PC-9 (cell line): Measurements from ENCODE around the gene PRKCB. TPM values are rescaled to one million over a fixed set of nuclear protein-coding genes. Genes with fewer than 3 reads are reported as not detected.

Source experiments
- BruUV-seq: library from RNA; stranded (reverse); fragments of 400-500 nt; replicated peaks from 2 replicates; lab custom pipeline; 2021; lab: Mats Ljungman, UMichigan
- CTCF ChIA-PET: fragments of 300-600 bp; sonication (Branson Sonifier 250); formaldehyde crosslinking; loops from one replicate; lab custom pipeline; 2022; ENCODE audit warnings: antibody characterized with exemption; lab: Charles Lee
- POLR2A ChIA-PET: fragments of 300-600 bp; sonication (Branson Sonifier 250); formaldehyde crosslinking; loops from one replicate; lab custom pipeline; 2022; ENCODE audit warnings: antibody characterized with exemption; ENCODE audit not compliant: unreplicated experiment; lab: Charles Lee
- DNase-seq, 2 experiments: peaks; one replicate each; pipeline versions ENCODE4 v3.0.0 to v3.0.0-alpha.2; 2015 to 2022; ENCODE audit warnings: mixed read lengths in 1 of 2
- H2AFZ ChIP-seq: fragments of 200-600 bp; sonication (generic); 2 replicates; pipeline ENCODE4 v1.8.1; 2017; ENCODE audit warnings: antibody characterized with exemption
- H3F3A ChIP-seq: fragments of 200-600 bp; sonication (generic); 2 replicates; pipeline ENCODE4 v1.8.1; 2017; ENCODE audit warnings: antibody characterized with exemption, mild to moderate bottlenecking, low read depth; ENCODE audit not compliant: insufficient read depth
- H3K27ac ChIP-seq: fragments of 200-600 bp; sonication (generic); 2 replicates; pipeline ENCODE4 v1.6.1; 2016; ENCODE audit warnings: mixed run types
- H3K27me3 ChIP-seq: fragments of 200-600 bp; sonication (generic); 2 replicates; pipeline ENCODE4 v1.6.1; 2016; ENCODE audit warnings: low read depth, mixed run types; ENCODE audit not compliant: insufficient read depth
- H3K36me3 ChIP-seq: fragments of 200-600 bp; sonication (generic); 2 replicates; pipeline ENCODE4 v1.6.1; 2016; ENCODE audit warnings: low read depth, mixed run types
- H3K4me1 ChIP-seq: fragments of 200-600 bp; sonication (generic); replicated peaks from 2 replicates; pipeline ENCODE4 v1.6.1; 2016; ENCODE audit warnings: mixed run types; ENCODE audit not compliant: insufficient read depth
- H3K4me2 ChIP-seq: fragments of 200-600 bp; sonication (generic); 2 replicates; pipeline ENCODE4 v1.6.1; 2017; ENCODE audit warnings: mixed run types
- H3K4me3 ChIP-seq: fragments of 200-600 bp; sonication (generic); 2 replicates; pipeline ENCODE4 v1.6.1; 2016; ENCODE audit warnings: mixed run types
- H3K79me2 ChIP-seq: fragments of 200-600 bp; sonication (generic); 2 replicates; pipeline ENCODE4 v1.6.1; 2017; ENCODE audit warnings: low read depth, mixed run types
- H3K9me2 ChIP-seq: fragments of 200-600 bp; sonication (generic); 2 replicates; pipeline ENCODE4 v1.8.1; 2017; ENCODE audit warnings: mild to moderate bottlenecking; ENCODE audit not compliant: insufficient read depth
- H3K9me3 ChIP-seq: fragments of 200-600 bp; sonication (generic); 2 replicates; pipeline ENCODE4 v1.8.1; 2016; ENCODE audit warnings: low read depth; ENCODE audit not compliant: insufficient read depth
- H4K20me1 ChIP-seq: fragments of 200-600 bp; sonication (generic); 2 replicates; pipeline ENCODE4 v1.8.1; 2017; ENCODE audit not compliant: insufficient read depth
- EZH2 ChIP-seq: fragments of 200-600 bp; sonication (generic); IDR thresholded peaks from 2 replicates; pipeline ENCODE4 v1.8.0; 2017; ENCODE audit warnings: antibody characterized with exemption, low read depth
- intact Hi-C: fragments of 100-400 bp; cut with micrococcal nuclease; formaldehyde crosslinking; loops from one replicate; pipeline ENCODE4 v1.10.0; 2022; ENCODE audit not compliant: unreplicated experiment
- total RNA-seq: library from RNA; stranded (reverse); gene quantifications from 2 replicates; pipeline ENCODE4 v1.2.3, GENCODE V29; 2021
- TF ChIP-seq, protein P1 (sequence below): fragments of 200-600 bp; sonication (generic); conservative IDR thresholded peaks from 2 replicates; pipeline ENCODE4 v1.6.1; 2017; ENCODE audit warnings: mixed run types, antibody characterized with exemption, mild to moderate bottlenecking, moderate library complexity

Gene PRKCB
- total RNA-seq, 1 experiment from 2014 or later = not detected

DNA sequence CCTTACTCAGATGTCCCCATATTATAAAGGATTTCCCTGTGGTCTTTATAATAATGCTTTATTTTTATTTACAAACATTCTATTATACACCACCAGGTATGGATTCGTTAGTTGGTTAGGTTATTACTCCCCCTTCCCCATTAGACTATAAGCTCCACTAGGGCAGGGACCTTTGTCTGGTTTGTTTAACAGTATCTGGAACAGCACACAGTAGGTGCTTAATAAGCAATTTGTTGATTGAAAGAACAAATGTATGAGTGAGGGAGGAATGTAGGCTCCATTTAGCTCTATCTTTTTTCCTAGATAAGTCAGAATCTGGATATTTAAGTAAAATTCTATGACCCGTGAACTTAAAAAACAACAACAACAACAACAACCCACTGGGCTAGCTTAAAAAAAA lies 2.3 kb upstream of the PRKCB start:
- no peak overlapping the region for H3K4me3 ChIP-seq
- intact Hi-C loops = no loop called here
- no peak overlapping the region for H3K27ac ChIP-seq
- H3K9me3 ChIP-seq = peaks cover 4% of the 10 kb centered on the region; the same call in 1 of the 2 replicates
- no peaks in the 10 kb centered on the region for H3F3A ChIP-seq
- no peaks in the 10 kb centered on the region for H3K4me1 ChIP-seq
- DNase-seq = no peak
- CTCF ChIA-PET = no interaction called here
- H2AFZ ChIP-seq = no peak overlapping the region
- no peaks in the 10 kb centered on the region for H3K36me3 ChIP-seq
- no peaks in the 10 kb centered on the region for H3K79me2 ChIP-seq
- TF ChIP-seq, protein P1, sequence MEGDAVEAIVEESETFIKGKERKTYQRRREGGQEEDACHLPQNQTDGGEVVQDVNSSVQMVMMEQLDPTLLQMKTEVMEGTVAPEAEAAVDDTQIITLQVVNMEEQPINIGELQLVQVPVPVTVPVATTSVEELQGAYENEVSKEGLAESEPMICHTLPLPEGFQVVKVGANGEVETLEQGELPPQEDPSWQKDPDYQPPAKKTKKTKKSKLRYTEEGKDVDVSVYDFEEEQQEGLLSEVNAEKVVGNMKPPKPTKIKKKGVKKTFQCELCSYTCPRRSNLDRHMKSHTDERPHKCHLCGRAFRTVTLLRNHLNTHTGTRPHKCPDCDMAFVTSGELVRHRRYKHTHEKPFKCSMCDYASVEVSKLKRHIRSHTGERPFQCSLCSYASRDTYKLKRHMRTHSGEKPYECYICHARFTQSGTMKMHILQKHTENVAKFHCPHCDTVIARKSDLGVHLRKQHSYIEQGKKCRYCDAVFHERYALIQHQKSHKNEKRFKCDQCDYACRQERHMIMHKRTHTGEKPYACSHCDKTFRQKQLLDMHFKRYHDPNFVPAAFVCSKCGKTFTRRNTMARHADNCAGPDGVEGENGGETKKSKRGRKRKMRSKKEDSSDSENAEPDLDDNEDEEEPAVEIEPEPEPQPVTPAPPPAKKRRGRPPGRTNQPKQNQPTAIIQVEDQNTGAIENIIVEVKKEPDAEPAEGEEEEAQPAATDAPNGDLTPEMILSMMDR = no peak
- TF ChIP-seq EZH2 = no peak
- H4K20me1 ChIP-seq = no peaks in the 10 kb centered on the region
- no TSS peak for BruUV-seq
- H3K9me2 ChIP-seq = no peaks in the 10 kb centered on the region
- POLR2A ChIA-PET = no interaction called here
- H3K4me2 ChIP-seq = no peak overlapping the region
- peaks cover 44% of the 10 kb centered on the region for H3K27me3 ChIP-seq

DNA sequence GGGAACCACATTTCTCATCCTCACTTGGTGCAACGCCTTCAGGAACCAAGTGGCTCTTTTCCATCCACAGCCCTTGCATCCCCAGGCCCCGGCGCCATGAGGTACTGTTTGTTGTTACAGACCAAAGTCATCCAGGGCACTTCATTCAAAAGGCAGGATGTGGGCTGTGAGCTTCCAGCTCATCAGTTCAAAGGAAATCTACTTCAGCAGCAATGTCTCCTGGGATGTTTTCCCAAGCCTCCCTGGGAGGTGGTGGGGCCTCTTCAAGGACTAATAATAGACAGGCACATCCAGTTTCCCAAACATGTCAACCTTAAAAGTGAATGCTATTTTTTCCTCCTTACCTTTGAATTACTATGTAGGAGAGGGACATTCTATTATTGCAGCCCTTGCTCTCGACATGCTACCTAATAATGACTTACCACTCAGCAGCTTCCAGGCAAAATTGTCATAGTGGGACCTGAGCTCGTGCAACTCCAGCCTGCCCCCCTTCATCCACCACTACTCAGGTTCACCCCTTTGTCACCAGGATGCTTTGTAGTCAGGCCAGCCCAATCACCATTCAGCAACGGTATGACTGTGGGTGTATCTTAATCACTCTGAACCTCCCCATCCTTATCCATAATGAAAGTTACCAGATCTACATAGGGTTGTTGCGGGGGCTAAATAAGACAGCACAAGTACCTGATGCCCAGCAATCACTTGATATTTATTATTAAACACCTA lies 1.7 kb upstream of the PRKCB start:
- Histone ChIP-seq H3K9me2 (no peaks in the 10 kb centered on the region), H3K9me3 (peaks cover 4% of the 10 kb centered on the region; the same call in 1 of the 2 replicates), H3K36me3 (no peaks in the 10 kb centered on the region), H3K79me2 (no peaks in the 10 kb centered on the region), H3K4me1 (no peaks in the 10 kb centered on the region), H3F3A (no peaks in the 10 kb centered on the region), H4K20me1 (no peaks in the 10 kb centered on the region), H3K4me2 (no peak overlapping the region), H3K4me3 (no peak overlapping the region), H3K27ac (no peak overlapping the region), H2AFZ (no peak overlapping the region), H3K27me3 (peaks cover 50% of the 10 kb centered on the region)
- no peak for DNase-seq
- intact Hi-C loops = no loop called here
- POLR2A ChIA-PET = no interaction called here
- no peak for TF ChIP-seq EZH2
- TF ChIP-seq, protein P1 = no peak
- BruUV-seq = no TSS peak
- CTCF ChIA-PET = no interaction called here

DNA sequence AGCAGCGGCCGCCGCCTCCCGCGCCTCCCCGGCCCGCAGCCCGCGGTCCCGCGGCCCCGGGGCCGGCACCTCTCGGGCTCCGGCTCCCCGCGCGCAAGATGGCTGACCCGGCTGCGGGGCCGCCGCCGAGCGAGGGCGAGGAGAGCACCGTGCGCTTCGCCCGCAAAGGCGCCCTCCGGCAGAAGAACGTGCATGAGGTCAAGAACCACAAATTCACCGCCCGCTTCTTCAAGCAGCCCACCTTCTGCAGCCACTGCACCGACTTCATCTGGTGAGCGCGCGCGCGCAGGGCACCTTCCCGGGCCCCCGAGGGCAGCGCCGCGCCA lies 258 bp downstream of the PRKCB start:
- ChIA-PET POLR2A (no interaction called here), CTCF (no interaction called here)
- intact Hi-C loops = no loop called here
- Histone ChIP-seq H3K79me2 (no peaks in the 10 kb centered on the region), H3K27me3 (peaks cover 48% of the 10 kb centered on the region), H3K4me1 (no peaks in the 10 kb centered on the region), H3K36me3 (no peaks in the 10 kb centered on the region), H3K27ac (no peak overlapping the region), H2AFZ (no peak overlapping the region), H4K20me1 (no peaks in the 10 kb centered on the region), H3K4me2 (no peak overlapping the region), H3K9me2 (no peaks in the 10 kb centered on the region), H3K9me3 (no peaks in the 10 kb centered on the region), H3F3A (no peaks in the 10 kb centered on the region), H3K4me3 (no peak overlapping the region)
- BruUV-seq = no TSS peak
- TF ChIP-seq, protein P1 = no peak
- TF ChIP-seq EZH2 = no peak
- no peak for DNase-seq
